Endothelial cell of umbilical vein (primary cell): ENCODE measurements around the gene TRAF3. TPM values are rescaled to one million over a fixed set of nuclear protein-coding genes. Genes with fewer than 3 reads are reported as not detected.

Experiments
- BruUV-seq: library from RNA; stranded (reverse); fragments of 400-500 nt; replicated peaks from 2 replicates; lab custom pipeline; 2021; lab: Mats Ljungman, UMichigan
- CTCF ChIA-PET: fragments of 300-600, 350-600 bp; sonication (Branson Sonifier 250); formaldehyde crosslinking; loops from one replicate; lab custom pipeline; 2021; ENCODE audit warnings: antibody characterized with exemption, inconsistent platforms; lab: Charles Lee
- POLR2A ChIA-PET: fragments of 300-600, 350-600 bp; sonication (Branson Sonifier 250); formaldehyde crosslinking; loops from one replicate; lab custom pipeline; 2021; ENCODE audit warnings: antibody characterized with exemption, inconsistent platforms; lab: Charles Lee
- DNase-seq: peaks from one replicate; pipeline ENCODE4 v3.0.0-alpha.2; 2011; ENCODE audit warnings: low read depth, low spot score
- FAIRE-seq: peaks from 2 replicates; lab custom pipeline; 2011; peaks lifted over from hg19 to GRCh38; lab: Jason Lieb, UNC
- H2AFZ ChIP-seq: 2 replicates; pipeline ENCODE4 v1.6.0; 2012; ENCODE audit warnings: low read depth, low read length, control low read depth, inconsistent platforms
- H3K27ac ChIP-seq: 2 replicates; pipeline ENCODE4 v1.5.1; 2011; ENCODE audit warnings: low read depth, mild to moderate bottlenecking, control low read depth, low read length, moderate library complexity; ENCODE audit not compliant: insufficient read depth
- H3K27me3 ChIP-seq, 2 experiments: 2 replicates each; pipeline versions ENCODE4 v1.6.0 to v1.6.1; 2011; ENCODE audit warnings: low read length in 2 of 2, mixed read lengths in 1 of 2; ENCODE audit not compliant: control insufficient read depth in 2 of 2, insufficient read depth in 2 of 2
- H3K36me3 ChIP-seq, 2 experiments: 2 replicates in 1 of 2; 3 replicates in 1 of 2; pipeline ENCODE4 v1.5.1; 2011; ENCODE audit warnings: low read length in 2 of 2, mild to moderate bottlenecking in 1 of 2, moderate library complexity in 1 of 2; ENCODE audit not compliant: control insufficient read depth in 2 of 2, insufficient read depth in 2 of 2; ENCODE audit errors: extremely low read depth in 1 of 2
- H3K4me1 ChIP-seq: 3 replicates; pipeline ENCODE4 v1.5.1; 2011; ENCODE audit warnings: mild to moderate bottlenecking, low read length; ENCODE audit not compliant: control insufficient read depth, insufficient read depth; ENCODE audit errors: extremely low read depth
- H3K4me2 ChIP-seq: 2 replicates; pipeline ENCODE4 v1.6.1; 2011; ENCODE audit warnings: low read length, control low read depth, mixed read lengths; ENCODE audit not compliant: insufficient read depth
- H3K4me3 ChIP-seq, 3 experiments: fragments of 200-600 bp in 1 of 3; sonication (generic), shearing (Covaris generic) in 1 of 3; replicated peaks in 1 of 3; 2 replicates each; pipeline ENCODE4 v1.5.1; 2011 to 2016; ENCODE audit warnings: control low read depth in 3 of 3, low read length in 3 of 3, mild to moderate bottlenecking in 2 of 3, inconsistent platforms in 1 of 3, low read depth in 1 of 3, moderate library complexity in 1 of 3; ENCODE audit not compliant: insufficient read depth in 1 of 3
- H3K79me2 ChIP-seq: 2 replicates; pipeline ENCODE4 v1.6.0; 2012; ENCODE audit warnings: low read length, inconsistent platforms; ENCODE audit not compliant: control insufficient read depth, insufficient read depth
- H3K9ac ChIP-seq: replicated peaks from 2 replicates; pipeline ENCODE3; 2011; ENCODE audit warnings: low read length, control low read depth; ENCODE audit not compliant: insufficient read depth; ENCODE audit errors: extremely low read depth
- H3K9me1 ChIP-seq: replicated peaks from 3 replicates; pipeline ENCODE4 v1.6.0; 2011; ENCODE audit warnings: mild to moderate bottlenecking, low read length; ENCODE audit not compliant: control insufficient read depth, insufficient read depth; ENCODE audit errors: extremely low read depth
- H3K9me3 ChIP-seq: replicated peaks from 2 replicates; pipeline ENCODE4 v1.5.1; 2012; ENCODE audit warnings: low read length, inconsistent platforms; ENCODE audit not compliant: control insufficient read depth, insufficient read depth
- H4K20me1 ChIP-seq: replicated peaks from 2 replicates; pipeline ENCODE3; 2011; ENCODE audit warnings: mild to moderate bottlenecking, low read length; ENCODE audit not compliant: control insufficient read depth, insufficient read depth; ENCODE audit errors: extremely low read depth
- EZH2 ChIP-seq: IDR thresholded peaks from 2 replicates; pipeline ENCODE4 v1.6.1; 2012; ENCODE audit warnings: borderline replicate concordance, low read depth, mild to moderate bottlenecking, moderate library complexity, low read length, inconsistent platforms; ENCODE audit not compliant: severe bottlenecking
- FOS ChIP-seq: IDR thresholded peaks from 2 replicates; pipeline ENCODE4 v1.6.1; 2011; ENCODE audit warnings: mild to moderate bottlenecking, low read length, moderate library complexity, borderline replicate concordance; ENCODE audit not compliant: insufficient read depth
- GATA2 ChIP-seq: IDR thresholded peaks from 2 replicates; pipeline ENCODE4 v1.7.0; 2011; ENCODE audit warnings: low read depth, mild to moderate bottlenecking, moderate library complexity, mixed read lengths, low read length; ENCODE audit not compliant: insufficient read length, insufficient read depth
- JUN ChIP-seq: IDR thresholded peaks from 2 replicates; pipeline ENCODE4 v1.6.1; 2011; ENCODE audit warnings: borderline replicate concordance, low read depth; ENCODE audit not compliant: insufficient read length, insufficient read depth
- MAX ChIP-seq: IDR thresholded peaks from 2 replicates; pipeline ENCODE4 v1.6.1; 2011; ENCODE audit not compliant: insufficient read depth, insufficient read length
- MYC ChIP-seq: IDR thresholded peaks from one replicate; pipeline ENCODE4 v1.6.1; 2011; ENCODE audit warnings: mild to moderate bottlenecking, low read depth, low read length
- POLR2A ChIP-seq: IDR thresholded peaks from 2 replicates; pipeline ENCODE4 v1.6.1; 2012; ENCODE audit warnings: low read depth, mild to moderate bottlenecking, control low read depth, low read length
- POLR2AphosphoS5 ChIP-seq: IDR thresholded peaks from 2 replicates; pipeline ENCODE4 v1.6.1; 2012; ENCODE audit warnings: low read depth, mild to moderate bottlenecking, control low read depth, low read length, moderate library complexity; ENCODE audit not compliant: insufficient read depth
- dilution Hi-C: fragments of 300-500 bp; cut with MboI; formaldehyde crosslinking; loops from one replicate; pipeline ENCODE4 v1.15.0; 2019; ENCODE audit warnings: low sequenced_read_pairs; ENCODE audit not compliant: extremely low pct_ligation_motif_present
- intact Hi-C: fragments of 100-400 bp; cut with micrococcal nuclease; formaldehyde crosslinking; loops from one replicate; pipeline ENCODE4 v1.10.0; 2022
- polyA plus RNA-seq, 4 experiments: library from polyadenylated mRNA; depleted of rRNA in 3 of 4; stranded (reverse) in 3 of 4; unstranded in 1 of 4; fragments of >200 nt; gene quantifications; 2 replicates each; pipeline versions ENCODE4 v1.2.1 to v1.2.3, GENCODE V29; 2011 to 2012; ENCODE audit warnings: missing spikeins in 1 of 4
- total RNA-seq: library from RNA; stranded (reverse); gene quantifications from 2 replicates; pipeline ENCODE4 v1.2.3, GENCODE V29; 2021
- TF ChIP-seq, protein P1 (sequence below), 2 donors: IDR thresholded peaks; 1 replicate in 1 of 2; 2 replicates in 1 of 2; pipeline ENCODE4 v1.5.1; 2011; ENCODE audit warnings: low read length in 2 of 2, mild to moderate bottlenecking in 2 of 2, moderate library complexity in 2 of 2, control low read depth in 1 of 2, inconsistent platforms in 1 of 2, low read depth in 1 of 2; ENCODE audit not compliant: insufficient read depth in 1 of 2; ENCODE audit errors: extremely low read depth in 1 of 2

Gene TRAF3
- total and polyA plus RNA-seq, 2 donors (not counting 3 experiments of a cell fraction or from before 2014, with no cell fraction given) = 14.4 to 27.6 TPM

- H3K27ac ChIP-seq = no peak overlapping the region
- no peaks in the 10 kb centered on the region for H3K9me3 ChIP-seq
- H3K4me3 ChIP-seq = no peak overlapping the region
- H3K4me2 ChIP-seq = no peak overlapping the region
- no peaks in the 10 kb centered on the region for H4K20me1 ChIP-seq
- DNase-seq (no peak), FAIRE-seq (no peak)
- H3K9ac ChIP-seq = no peak overlapping the region
- H3K36me3 ChIP-seq = no peaks in the 10 kb centered on the region
- TF ChIP-seq FOS (no peak), JUN (no peak), MAX (no peak), MYC (no peak), POLR2A (no peak), POLR2AphosphoS5 (no peak), EZH2 (no peak), GATA2 (no peak)
- TF ChIP-seq, protein P1, sequence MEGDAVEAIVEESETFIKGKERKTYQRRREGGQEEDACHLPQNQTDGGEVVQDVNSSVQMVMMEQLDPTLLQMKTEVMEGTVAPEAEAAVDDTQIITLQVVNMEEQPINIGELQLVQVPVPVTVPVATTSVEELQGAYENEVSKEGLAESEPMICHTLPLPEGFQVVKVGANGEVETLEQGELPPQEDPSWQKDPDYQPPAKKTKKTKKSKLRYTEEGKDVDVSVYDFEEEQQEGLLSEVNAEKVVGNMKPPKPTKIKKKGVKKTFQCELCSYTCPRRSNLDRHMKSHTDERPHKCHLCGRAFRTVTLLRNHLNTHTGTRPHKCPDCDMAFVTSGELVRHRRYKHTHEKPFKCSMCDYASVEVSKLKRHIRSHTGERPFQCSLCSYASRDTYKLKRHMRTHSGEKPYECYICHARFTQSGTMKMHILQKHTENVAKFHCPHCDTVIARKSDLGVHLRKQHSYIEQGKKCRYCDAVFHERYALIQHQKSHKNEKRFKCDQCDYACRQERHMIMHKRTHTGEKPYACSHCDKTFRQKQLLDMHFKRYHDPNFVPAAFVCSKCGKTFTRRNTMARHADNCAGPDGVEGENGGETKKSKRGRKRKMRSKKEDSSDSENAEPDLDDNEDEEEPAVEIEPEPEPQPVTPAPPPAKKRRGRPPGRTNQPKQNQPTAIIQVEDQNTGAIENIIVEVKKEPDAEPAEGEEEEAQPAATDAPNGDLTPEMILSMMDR (IDR thresholded peaks at IDR 0.05; ENCODE audit: extremely low read depth in 1 of 2, insufficient read depth in 1 of 2, low read depth in 1 of 2, low read length in 2 of 2) = no peak
- H3K27me3 ChIP-seq = peaks cover 0 to 3% of the 10 kb centered on the region in 2 experiments
- H2AFZ ChIP-seq = no peak overlapping the region
- dilution Hi-C loops = no loop called here
- CTCF ChIA-PET = no interaction called here
- intact Hi-C loops = no loop called here
- H3K79me2 ChIP-seq = no peaks in the 10 kb centered on the region
- POLR2A ChIA-PET = no interaction called here
- BruUV-seq = no TSS peak
- no peaks in the 10 kb centered on the region for H3K9me1 ChIP-seq
- no peaks in the 10 kb centered on the region for H3K4me1 ChIP-seq
Observed at GRCh38 chr14:102769049-102769327, 8.3 kb upstream of the TRAF3 start.
